Activated CD8-positive, alpha-beta memory T cell treated with anti-CD3 and anti-CD28 coated beads for 48 hours (primary cell): Measurements from ENCODE around the gene ATP9A.
A peak's percentile ranks its signal among the peaks of the same experiment; 100 is the strongest.
"Not testable (repeated sequence)": the region's sequence is repeated elsewhere in the genome, so short reads cannot be mapped to it uniquely, and the experiment has no call there.

Experiments used
- DNase-seq, 3 experiments: peaks; one replicate each; pipeline ENCODE4 v3.0.0-alpha.2; 2020; ENCODE audit warnings: low read depth in 2 of 3, low spot score in 2 of 3

ATP9A gene

DNA sequence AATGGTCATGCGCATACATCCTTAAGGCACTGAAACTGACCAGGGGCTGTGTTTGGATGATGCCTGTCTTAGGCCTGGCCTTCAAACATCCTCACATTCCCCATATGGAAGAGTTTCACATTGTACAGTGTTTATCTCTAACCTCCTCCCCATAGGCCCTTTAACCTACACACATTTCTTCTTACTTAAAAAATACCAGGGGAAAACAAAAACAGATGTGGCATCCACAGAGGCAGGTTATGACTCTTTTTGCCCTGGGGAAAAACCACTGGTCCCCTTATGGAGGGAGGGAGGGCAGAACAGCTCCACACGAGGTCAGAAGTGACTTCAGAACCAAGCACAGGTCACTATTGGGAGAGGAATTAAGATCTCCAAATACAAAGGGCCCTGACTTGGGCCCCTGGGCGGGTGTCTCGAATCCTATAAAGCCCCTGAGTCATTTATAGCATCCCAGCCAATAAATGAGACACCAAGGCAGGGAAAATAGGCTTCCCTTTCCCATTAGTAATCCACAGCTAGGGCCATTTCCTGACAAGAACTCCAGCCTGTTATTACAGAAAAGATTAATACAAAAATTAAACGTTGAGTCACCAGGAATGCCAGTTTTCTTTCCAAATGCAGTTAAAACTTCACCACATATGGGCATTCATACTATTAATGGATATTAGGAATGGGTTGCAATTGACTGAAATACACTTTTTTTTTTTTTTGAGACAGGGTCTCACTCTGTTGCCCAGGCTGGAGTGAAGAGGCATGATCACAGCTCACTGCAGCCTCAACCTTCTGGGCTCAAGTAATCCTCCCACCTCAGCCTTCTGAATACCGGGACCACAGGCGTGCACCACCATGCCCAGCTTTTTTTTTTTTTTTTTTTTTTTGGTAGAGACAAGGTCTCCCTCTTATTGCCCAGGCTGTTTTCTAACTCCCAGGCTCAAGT, 107.2 kb downstream of the ATP9A start:
- DNase-seq = no peak

DNA sequence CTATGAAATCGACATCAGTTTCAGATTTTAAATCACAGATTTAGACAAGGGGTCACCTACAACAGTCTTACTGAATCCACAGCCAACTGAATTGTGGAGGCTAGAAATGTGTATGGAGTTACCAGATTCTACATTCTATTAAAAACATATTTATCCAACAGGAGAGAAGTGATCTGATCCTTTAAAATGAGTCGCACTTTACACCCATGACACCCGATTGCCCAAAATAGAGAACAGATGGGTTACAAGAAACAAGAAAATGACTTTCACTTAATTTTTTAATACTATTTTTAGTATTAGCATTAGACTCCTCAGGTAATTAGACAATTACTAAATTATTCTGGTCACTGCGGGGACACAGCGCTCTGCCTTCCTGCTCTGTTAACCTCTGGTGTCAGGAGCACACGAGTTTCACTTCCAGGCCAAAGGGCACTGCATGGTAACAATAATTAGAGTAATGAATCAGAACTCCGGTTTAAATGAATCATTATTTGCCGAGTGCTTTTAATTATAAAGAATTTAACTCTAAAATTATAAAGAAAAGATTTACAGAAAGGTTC, 108.6 kb downstream of the ATP9A start:
- no peak for DNase-seq

DNA sequence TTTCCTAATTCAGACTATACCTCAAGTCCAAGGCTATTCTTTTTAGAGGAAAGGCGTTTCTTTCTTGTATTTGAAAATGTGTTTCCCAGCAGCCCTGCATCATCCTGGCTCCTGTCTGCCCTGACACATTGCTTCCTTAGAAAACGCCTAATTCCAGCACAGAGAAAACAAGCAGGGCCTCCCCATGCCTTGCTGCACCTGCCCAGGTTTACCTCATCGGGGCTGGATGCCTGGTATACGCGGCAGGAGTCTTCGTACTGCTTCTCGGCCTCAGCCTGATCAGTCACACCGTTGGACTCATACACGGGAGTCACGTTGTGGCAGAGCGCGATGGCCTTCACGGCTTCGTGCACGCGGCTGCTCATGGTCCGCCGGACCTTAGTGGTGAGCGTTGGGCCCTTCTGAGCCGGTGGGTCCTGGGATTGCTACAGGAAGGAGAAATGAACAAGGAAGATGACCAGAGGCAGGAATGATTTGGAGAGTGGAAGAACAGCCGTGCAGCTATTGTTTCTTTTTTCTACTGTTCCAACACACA, 111.4 kb downstream of the ATP9A start:
- DNase-seq = no peak

DNA sequence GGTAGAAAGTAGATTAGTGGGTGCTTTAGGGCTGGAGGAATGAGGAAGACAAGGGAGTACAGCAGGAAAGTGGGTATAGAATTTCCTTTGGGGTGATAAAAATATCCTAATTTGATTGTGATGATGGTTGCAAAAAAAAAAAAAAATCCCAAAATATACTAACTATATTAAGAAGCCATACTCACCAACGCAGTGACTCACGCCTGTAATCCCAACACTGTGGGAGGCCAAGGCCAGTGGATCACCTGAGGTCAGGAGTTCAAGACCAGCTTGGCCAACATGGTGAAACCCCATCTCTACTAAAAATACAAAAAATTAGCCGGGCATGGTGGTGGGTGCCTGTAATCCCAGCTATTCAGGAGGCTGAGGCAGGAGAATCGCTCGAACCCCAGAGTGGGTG, 112.1 kb downstream of the ATP9A start:
- not testable (repeated sequence) for DNase-seq

DNA sequence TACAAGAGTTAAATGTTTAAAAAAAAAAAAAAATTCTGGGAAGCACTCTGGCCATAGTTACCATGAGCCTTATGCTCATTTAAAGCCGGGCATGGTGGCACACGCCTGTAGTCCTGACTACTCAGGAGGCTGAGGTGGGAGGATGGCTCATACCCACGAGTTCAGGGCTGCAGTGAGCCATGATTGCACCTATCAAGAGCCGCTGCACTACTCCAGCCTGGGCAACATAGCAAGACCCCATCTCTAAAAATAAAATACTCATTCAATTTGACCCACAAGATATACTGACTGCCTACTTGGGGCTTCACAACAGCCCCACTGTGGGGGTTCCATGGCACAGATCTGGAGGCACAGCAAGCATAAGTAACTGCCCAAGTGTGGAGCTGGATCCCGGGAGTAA, 113.7 kb downstream of the ATP9A start:
- DNase-seq = no peak

DNA sequence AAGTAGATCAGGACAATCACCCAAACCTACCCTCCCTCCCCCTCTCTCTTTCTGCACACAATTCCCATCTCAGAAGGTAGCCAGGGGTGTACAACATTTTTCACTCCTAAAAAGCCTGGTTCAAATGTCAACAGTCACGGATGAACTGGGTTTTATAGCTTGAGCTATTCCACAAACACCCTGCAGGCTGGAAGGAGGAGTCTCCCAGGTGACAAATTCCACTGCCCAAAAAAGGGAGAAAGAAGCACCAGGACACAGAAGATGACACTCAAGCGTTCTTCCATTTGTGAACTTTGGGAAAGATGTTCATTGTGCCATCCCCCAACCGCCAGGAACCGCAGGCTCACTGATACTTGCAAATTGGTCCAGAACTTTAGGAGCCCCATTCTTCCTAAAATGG, 114.1 kb downstream of the ATP9A start:
- no peak for DNase-seq

DNA sequence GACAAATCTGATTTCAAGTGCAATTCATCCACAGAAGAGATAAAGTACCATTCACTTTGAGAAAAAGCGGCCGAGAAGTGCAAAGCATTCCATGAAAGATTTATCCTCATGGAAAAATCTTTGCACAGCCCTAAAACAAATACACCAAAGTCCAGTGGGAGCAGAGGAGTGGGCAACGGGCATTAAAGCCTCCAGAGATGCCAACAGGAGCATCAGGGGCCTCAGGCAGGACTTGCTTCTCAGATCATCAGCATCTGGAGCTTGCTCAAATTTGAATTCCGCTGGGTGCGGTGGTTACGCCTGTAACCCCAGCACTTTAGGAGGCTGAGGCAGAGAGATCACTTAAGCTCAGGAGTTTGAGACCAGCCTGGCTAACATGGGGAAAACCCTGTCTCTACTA, 115.0 kb downstream of the ATP9A start:
- no peak for DNase-seq

DNA sequence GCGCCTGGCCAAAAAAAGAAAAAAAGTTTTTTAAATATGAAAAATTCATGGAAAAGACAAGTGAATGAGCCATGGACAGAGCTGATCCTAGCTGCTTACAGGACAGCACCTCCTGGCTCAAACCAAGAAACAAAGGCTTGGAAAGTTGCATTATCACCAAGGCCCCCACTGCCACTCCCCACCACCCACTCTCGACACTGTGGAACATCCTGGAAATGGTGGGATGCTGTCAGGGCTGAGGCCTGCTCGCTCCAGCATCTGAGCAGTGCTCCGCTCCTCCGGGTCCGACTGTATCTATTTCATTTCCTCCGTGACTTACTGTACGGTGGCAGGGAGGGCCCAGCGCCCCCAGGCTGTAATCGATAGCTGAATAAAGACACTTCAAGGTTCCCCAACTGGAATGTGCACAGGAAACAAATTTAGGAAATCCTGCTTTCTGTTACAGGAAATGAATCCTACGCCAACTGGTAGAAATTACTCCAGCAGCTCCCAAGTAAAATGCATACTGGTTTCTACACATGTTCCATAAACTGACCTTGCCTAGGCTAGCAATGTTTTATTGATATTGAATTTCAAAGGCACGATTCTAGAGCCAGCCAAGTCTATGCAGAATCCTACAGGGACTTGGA, 116.2 kb downstream of the ATP9A start:
- no peak for DNase-seq

DNA sequence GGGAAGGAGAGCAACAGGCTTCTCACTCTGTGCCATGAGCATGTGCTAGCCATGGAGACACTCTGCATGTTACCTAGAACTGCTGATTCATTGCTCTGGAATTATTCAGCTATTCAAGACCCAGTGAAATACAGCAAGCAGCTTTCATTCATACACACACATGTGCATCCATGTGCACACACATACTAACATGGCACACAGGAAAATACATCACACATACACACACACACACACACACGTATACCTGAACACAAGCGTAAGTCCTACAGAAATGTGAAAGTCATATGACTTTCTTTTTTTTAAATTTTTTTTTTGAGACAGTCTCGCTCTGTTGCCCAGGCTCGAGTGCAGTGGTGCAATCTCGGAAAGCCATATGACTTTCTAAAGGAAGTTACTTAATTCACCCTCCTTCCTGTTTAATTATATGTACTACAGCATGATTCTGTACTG, 117.5 kb downstream of the ATP9A start:
- DNase-seq = no peak

DNA sequence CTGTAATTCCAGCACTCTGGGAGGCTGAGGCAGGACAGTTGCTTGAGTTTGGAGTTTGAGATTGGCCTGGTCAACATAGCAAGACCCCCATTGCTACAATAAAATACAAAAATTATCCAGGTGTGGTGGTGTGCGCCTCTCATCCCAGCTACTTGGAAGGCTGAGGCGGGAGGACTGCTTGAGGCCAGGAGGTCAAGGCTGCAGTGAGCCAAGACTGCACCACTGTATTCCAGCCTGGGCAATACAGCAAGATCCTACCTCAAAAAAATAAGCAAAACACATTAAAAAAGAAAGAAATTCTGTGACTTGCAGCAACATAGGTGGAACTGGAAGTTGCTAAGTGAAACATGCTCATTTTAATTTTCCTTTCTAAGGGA, 119.6 kb downstream of the ATP9A start:
- no peak for DNase-seq

DNA sequence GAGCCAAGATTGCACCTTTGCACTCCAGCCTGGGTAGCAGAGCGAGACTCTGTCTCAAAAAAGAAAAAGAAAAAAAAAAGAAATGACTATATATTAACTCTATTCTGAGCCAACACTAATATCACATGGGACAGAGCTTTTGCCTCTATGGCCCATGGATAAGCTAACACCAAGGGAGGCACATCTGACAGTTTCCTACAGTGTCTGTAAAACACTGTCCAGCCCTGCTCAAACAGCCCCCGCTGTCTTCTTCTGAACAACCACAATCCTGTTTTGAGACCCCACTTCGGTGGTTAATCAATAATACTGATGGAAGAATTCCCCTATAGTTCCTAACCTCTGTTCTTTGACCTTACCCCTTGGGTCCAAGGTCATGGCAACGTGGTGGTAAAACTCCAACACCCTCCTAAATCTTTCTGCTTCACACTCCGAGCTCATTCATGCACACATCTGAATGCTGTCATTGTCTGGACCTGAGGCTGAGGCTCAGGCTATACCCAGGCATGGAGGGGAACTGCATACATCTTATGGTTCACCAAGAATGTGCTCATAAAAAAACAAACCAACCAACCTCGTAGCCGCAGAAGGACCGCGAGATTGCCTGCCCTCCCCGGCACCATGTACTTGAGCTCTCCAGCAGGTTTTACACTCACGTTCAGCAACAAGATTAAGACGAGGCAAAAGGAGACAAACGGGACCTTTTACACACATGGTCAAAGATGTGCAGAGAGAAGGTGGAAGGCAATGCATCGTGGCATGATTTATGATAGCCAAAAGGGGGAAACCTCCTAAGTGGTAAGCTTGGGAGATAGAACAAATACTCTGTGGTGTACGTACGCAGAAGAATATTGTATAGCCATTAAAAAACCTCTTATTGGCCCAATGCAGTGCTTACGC, 120.3 kb downstream of the ATP9A start:
- DNase-seq = no peak

DNA sequence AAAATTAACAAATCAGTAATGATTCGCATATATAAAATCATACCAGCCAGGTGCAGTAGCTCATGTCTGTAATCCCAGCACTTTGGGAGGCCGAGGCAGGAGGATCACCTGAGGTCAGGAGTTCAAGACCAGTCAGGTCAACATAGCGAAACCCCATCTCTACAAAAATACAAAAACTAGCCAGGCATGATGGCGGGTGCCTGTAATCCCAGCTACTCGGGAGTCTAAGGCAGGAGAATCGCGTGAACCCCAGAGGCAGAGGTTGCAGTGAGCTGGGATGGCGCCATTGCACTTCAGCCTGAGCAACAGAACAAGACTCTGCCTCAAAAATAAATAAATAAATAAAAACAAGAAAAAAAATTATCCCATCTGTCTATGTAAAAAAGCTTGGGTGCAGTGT, 124.4 kb downstream of the ATP9A start:
- DNase-seq = not testable (repeated sequence)

DNA sequence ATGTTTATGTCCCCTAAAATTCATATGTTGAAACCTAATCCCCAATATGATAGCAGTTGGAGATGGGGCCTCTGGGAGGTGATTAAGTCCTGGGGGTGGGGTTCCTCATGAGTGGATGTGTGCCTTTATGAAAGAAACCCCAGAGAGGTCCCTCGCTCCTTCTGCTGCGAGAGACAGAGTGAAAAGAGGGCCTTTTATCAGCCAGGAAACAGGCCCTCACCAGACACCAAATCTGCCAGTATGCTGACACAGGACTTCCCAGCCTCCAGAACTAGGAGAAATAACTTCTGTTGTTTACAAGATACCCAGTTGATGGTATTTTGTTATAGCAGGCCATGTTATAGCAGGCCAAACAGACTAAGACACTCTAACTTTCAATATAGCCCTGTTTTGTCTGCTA, 124.8 kb downstream of the ATP9A start:
- DNase-seq = no peak

DNA sequence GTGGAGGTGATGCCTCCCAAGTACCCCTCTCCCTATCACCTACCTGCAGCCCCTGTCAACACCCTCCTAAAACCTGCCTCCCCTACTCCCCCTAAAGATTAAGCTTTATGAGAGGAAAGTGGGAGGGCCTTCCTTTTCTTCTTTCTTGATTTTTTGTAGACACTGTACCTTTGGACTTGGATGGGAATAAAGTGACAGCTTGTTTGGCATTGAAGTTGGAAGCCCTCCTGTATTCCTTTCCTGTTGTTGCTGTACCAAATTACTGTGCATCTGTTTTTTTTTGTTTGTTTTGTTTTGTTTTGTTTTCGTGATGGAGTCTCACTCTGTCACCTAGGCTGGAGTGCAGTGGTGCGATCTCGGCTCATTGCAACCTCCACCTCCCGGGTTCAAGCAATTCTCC, 126.3 kb downstream of the ATP9A start:
- no peak for DNase-seq

DNA sequence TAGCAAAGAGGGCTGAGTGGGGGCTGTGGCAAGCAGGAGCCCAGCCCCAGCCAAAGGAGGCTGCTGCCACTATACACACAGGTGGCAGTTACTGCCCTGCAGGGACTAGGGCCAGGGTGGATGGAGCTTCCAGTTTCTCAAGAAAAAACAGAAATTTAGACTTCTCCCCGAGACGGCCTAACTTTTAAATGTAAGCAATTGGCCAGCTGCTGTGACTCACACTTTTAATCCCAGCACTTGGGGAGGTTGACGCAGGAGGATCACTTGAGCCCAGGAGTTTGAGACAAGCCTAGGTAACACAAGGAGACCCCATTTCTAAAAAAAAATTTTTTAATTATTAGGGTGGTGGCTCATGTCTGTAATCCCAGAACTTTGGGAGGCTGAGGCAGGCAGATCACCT, 127.4 kb downstream of the ATP9A start:
- no peak for DNase-seq

DNA sequence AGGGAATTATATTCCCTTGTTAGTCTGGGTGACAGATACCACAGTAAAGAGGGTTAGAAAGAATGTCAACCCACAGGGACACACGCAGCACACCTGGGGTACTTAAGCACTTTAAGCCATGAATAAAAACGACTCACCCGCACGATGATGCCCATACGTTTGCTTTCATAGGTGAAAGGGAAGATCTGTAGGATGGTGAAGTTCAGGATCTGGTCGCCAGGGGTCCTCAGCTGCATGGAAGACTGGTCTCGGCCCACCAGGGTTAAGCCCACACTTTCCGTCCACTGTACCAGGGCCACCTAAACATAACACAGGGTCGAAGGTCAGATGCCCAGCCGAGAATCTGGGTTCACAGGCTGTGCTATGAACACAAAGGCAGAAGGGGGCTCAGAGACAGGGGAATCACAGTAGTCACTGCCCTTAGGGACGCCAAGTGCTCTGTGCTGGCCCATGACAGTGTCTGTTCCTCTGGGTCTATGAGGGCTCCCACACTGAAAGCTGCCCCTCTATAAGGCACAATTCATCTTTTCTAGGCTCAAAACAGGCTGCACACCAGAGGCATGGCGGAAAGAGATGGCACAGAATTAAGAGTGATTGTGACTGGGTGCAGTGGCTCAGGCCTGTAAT, 128.9 kb downstream of the ATP9A start:
- DNase-seq = peak; percentile 19 to 60 (median 52)

DNA sequence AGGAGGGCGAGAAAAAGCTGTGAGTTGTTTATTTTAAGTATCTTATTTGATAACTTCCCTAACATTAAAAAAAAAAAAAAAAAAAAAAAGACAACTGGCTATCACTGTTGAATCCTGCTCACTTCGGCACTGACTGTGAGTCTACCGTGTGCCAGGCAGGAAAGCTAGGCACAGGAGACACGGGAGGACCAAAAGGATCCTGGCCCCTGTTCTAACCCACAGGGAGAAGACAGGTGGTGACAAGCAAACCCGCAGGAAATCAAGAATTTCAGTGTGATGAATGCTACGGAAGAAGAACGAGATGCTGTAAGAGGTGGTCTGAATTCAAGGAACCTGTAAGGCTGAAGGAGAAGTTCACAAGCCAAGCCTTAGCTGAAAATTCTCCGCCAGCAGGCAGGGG, 130.9 kb downstream of the ATP9A start:
- no peak for DNase-seq

DNA sequence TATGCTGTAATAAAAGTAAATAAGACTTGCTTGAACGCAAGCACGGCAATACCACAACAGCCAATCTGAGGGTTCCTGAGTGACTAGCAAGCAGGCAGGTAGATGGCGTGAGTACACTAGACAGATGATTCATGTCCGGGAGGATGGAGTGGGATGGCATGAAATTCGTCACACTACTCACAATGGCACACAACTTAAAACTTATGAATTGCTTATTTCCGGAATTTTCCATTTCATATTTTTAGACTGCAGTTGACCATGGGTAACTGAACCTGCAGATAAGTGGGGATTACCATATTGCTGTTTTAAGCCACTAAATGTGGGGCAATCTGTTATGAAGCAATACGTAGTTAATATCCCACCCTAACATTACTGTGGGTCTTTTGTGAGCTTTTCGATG, 132.1 kb downstream of the ATP9A start:
- DNase-seq = no peak

DNA sequence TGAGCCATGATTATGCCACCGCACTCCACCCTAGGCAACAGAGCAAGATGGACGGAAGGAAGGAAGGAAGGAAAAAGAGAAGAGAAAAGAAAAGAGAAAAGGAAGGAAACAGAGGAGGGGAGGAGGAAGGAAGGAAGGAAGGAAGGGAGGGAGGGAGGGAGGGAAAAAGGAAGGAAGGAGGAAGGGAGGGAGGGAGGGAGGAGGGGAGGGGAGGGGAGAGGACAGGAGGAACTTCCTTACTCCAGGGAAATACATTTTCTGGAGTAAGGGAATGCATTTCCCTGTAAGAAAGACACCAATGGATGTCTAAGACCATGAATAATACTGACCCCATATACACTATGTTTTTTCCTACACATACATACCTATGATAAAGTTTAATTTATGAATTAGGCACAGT, 132.5 kb downstream of the ATP9A start:
- DNase-seq = no peak

DNA sequence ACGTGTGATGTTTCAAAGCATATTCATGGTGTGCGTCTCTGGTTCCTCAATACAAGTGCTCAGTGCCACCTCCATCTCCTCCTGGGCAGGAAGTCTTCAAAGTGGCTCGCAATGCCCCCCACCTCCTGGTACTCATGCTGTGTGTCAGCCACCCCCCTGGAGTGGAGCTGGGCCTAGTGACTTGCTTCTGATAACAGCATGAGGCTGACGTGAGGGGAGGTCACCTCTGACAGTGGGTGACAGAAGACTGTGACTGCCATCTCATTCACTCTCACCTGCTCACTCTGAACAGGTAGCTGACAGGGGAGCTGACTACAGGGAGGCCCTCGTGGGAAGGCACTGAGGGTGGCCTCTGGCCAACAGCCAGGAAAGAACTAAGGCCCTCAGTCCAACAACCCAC, 133.3 kb downstream of the ATP9A start:
- no peak for DNase-seq

DNA sequence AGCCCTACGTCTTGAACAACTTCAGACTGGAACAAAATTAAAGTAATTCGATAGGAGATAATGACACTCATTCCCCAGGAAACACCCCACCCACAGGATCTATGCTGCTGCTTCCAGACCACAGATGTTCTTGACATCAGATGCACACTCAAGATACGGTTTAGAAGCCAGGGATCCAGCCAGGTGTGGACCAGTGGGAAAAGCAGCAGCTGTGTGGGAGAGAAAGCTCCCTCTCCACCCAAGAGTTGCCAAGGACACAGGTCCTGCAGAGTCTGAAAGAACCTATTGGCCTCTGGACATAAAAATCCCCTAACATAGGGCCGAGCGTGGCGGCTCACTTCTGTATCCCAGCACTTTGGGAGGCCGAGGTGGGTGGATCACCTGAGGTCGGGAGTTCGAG, 133.9 kb downstream of the ATP9A start:
- DNase-seq = no peak
